ENCODE results near the gene GLRX5. TPM values are rescaled to one million over a fixed set of nuclear protein-coding genes. Genes with fewer than 3 reads are reported as not detected.

Gene GLRX5
- total RNA-seq, 2 donors from 2014 or later: 62.4 to 63.4 TPM

- Histone ChIP-seq H3K9me3 (ENCODE audit: control insufficient read depth, low read length) (peaks cover 8% of the 10 kb centered on the region), H3K4me3 (ENCODE audit: low read length) (no peak overlapping the region), H3K4me1 (ENCODE audit: control insufficient read depth, insufficient read depth, low read length) (peaks cover 36% of the 10 kb centered on the region), H3K9ac (ENCODE audit: extremely low read depth, low read length, poor library complexity, severe bottlenecking) (no peak overlapping the region), H3K27me3 (ENCODE audit: control insufficient read depth, insufficient read depth, low read length, poor library complexity, severe bottlenecking) (no peaks in the 10 kb centered on the region), H3K36me3 (ENCODE audit: control insufficient read depth, insufficient read depth, low read length) (no peaks in the 10 kb centered on the region), H3K27ac (ENCODE audit: low read depth, low read length) (no peak overlapping the region)
- Mint-ChIP-seq H3K4me1 (peaks cover 36% of the 10 kb centered on the region), H3K36me3 (ENCODE audit: low read depth) (no peaks in the 10 kb centered on the region), H3K4me3 (no peak overlapping the region), H3K27ac (no peak overlapping the region), H3K27me3 (ENCODE audit: insufficient read depth) (no peaks in the 10 kb centered on the region), H3K9me3 (peaks cover 5% of the 10 kb centered on the region)
- TF ChIP-seq, protein P1, sequence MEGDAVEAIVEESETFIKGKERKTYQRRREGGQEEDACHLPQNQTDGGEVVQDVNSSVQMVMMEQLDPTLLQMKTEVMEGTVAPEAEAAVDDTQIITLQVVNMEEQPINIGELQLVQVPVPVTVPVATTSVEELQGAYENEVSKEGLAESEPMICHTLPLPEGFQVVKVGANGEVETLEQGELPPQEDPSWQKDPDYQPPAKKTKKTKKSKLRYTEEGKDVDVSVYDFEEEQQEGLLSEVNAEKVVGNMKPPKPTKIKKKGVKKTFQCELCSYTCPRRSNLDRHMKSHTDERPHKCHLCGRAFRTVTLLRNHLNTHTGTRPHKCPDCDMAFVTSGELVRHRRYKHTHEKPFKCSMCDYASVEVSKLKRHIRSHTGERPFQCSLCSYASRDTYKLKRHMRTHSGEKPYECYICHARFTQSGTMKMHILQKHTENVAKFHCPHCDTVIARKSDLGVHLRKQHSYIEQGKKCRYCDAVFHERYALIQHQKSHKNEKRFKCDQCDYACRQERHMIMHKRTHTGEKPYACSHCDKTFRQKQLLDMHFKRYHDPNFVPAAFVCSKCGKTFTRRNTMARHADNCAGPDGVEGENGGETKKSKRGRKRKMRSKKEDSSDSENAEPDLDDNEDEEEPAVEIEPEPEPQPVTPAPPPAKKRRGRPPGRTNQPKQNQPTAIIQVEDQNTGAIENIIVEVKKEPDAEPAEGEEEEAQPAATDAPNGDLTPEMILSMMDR (conservative IDR thresholded peaks at IDR 0.05): no peak
- 86 to 96% methylated on average over 3 to 4 of the region's 4 CpGs for WGBS, 2 experiments (ENCODE audit: insufficient coverage in 1 of 2, insufficient read length in 1 of 2)
- no peak for DNase-seq
These were observed 40.4 kb upstream of the GLRX5 start for GRCh38 chr14:95494456-95494855.

DNA sequence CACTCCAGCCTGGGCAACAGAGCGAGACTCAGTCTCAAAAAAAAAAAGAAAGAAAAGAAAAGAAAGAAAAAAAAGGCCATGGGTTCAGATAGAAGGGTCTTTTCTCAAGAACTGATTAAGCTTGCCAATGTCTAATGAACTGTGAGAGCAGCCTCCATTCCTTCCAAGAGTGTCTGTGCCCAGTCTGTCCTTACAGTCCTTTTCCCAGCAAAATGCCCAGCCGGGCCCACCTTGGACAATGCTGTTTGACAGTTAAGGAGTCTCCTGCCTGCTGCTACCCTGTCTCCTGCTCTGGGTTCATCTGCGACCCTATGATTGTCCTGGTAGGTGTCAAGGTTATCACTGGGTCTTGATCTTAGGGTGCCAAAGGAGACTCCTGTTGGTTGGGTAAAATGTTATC lies 39.8 kb upstream of the GLRX5 start:
- no peaks in the 10 kb centered on the region for H3K36me3 Mint-ChIP-seq (ENCODE audit: low read depth)
- peaks cover 40% of the 10 kb centered on the region for H3K4me1 Mint-ChIP-seq
- Histone ChIP-seq H3K4me3 (ENCODE audit: low read length) (no peak overlapping the region), H3K9me3 (ENCODE audit: control insufficient read depth, low read length) (peaks cover 8% of the 10 kb centered on the region), H3K36me3 (ENCODE audit: control insufficient read depth, insufficient read depth, low read length) (no peaks in the 10 kb centered on the region), H3K9ac (ENCODE audit: extremely low read depth, low read length, poor library complexity, severe bottlenecking) (no peak overlapping the region), H3K4me1 (ENCODE audit: control insufficient read depth, insufficient read depth, low read length) (peaks cover 38% of the 10 kb centered on the region), H3K27me3 (ENCODE audit: control insufficient read depth, insufficient read depth, low read length, poor library complexity, severe bottlenecking) (no peaks in the 10 kb centered on the region), H3K27ac (ENCODE audit: low read depth, low read length) (no peak overlapping the region)
- DNase-seq: no peak
- 91 to 100% methylated on average over 3 of the region's 3 CpGs for WGBS, 2 experiments (ENCODE audit: insufficient coverage in 1 of 2, insufficient read length in 1 of 2)
- H3K27me3 Mint-ChIP-seq (ENCODE audit: insufficient read depth): no peaks in the 10 kb centered on the region
- TF ChIP-seq, protein P1 (conservative IDR thresholded peaks at IDR 0.05): no peak
- no peak overlapping the region for H3K4me3 Mint-ChIP-seq
- peaks cover 5% of the 10 kb centered on the region for H3K9me3 Mint-ChIP-seq
- peak overlapping the region; percentile 75 for H3K27ac Mint-ChIP-seq

- TF ChIP-seq, protein P1 (conservative IDR thresholded peaks at IDR 0.05): no peak
- Histone ChIP-seq H3K36me3 (ENCODE audit: control insufficient read depth, insufficient read depth, low read length) (no peaks in the 10 kb centered on the region), H3K9ac (ENCODE audit: extremely low read depth, low read length, poor library complexity, severe bottlenecking) (peak overlapping the region; percentile 12), H3K9me3 (ENCODE audit: control insufficient read depth, low read length) (peaks cover 8% of the 10 kb centered on the region), H3K27me3 (ENCODE audit: control insufficient read depth, insufficient read depth, low read length, poor library complexity, severe bottlenecking) (no peaks in the 10 kb centered on the region), H3K4me1 (ENCODE audit: control insufficient read depth, insufficient read depth, low read length) (peaks cover 42% of the 10 kb centered on the region), H3K27ac (ENCODE audit: low read depth, low read length) (no peak overlapping the region), H3K4me3 (ENCODE audit: low read length) (peak overlapping the region; percentile 25)
- Mint-ChIP-seq H3K4me1 (peaks cover 45% of the 10 kb centered on the region), H3K9me3 (peaks cover 5% of the 10 kb centered on the region), H3K27me3 (ENCODE audit: insufficient read depth) (no peaks in the 10 kb centered on the region), H3K4me3 (no peak overlapping the region), H3K36me3 (ENCODE audit: low read depth) (no peaks in the 10 kb centered on the region), H3K27ac (peak overlapping the region; percentile 75)
- no peak for DNase-seq
- 88 to 91% methylated on average over 5 to 8 of the region's 8 CpGs for WGBS, 2 experiments (ENCODE audit: insufficient coverage in 1 of 2, insufficient read length in 1 of 2)
These were observed 39.3 kb upstream of the GLRX5 start for GRCh38 chr14:95495538-95496025.

All from endodermal cell (in vitro differentiated cells).